GM12864 (cell line): ENCODE data around the gene RBM4B.
A peak's percentile ranks its signal among the peaks of the same experiment; 100 is the strongest.

Experiments
- DNase-seq: peaks from one replicate; pipeline ENCODE4 v3.0.0-alpha.2; 2011; ENCODE audit warnings: low read depth
- H3K4me3 ChIP-seq: 2 replicates; pipeline ENCODE4 v1.5.1; 2011; ENCODE audit warnings: mild to moderate bottlenecking, low read depth, low read length, control low read depth
- CTCF ChIP-seq: IDR thresholded peaks from 2 replicates; pipeline ENCODE4 v1.5.1; 2011; ENCODE audit warnings: low read depth, mild to moderate bottlenecking, moderate library complexity, low read length, control low read depth, inconsistent platforms; ENCODE audit errors: missing control alignments

Gene RBM4B

DNA sequence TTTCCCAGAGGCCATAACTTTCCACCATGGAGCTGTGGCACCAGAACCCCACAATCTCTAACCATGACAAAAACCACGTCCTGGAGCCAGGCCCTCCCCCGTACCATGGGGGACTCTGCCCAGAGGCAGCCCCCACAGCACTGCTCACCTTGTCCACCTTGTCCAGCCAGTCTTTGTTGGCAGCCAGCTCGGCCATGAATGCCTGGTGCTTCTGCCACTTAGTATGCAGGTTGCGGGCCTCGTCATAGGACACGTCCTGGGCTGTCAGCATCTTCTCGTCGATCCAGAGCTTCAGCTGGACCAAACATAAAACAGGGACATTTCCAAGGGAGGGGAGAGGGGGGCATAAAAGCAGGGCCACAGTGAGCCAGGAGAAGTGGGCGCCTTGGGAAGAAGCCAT lies 20.8 kb upstream of the RBM4B start:
- no peak for TF ChIP-seq CTCF
- no peak overlapping the region for H3K4me3 ChIP-seq
- no peak for DNase-seq

DNA sequence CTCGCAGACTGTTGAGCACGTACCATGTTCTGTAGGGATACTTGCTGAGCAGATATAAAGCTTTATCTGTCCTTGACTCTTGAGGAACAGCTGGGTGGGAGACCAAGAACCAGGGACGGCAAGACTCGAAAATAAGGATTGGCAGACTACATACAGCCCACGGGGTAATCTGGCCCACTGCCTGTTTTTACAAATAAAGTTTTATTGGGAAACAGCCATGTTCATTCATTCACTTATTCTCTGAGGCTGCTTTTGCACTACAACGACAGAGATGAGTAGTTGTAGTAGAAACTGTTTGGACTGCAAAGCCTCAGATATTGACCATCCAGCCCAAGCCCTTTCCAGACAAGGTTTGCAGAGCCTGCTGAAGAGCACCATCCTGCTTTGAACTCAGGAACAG lies 20.3 kb upstream of the RBM4B start:
- no peak for TF ChIP-seq CTCF

GRCh38 chr11:66696146-66696545 lies 18.5 kb upstream of the RBM4B start:
- no peak for DNase-seq

More for the DNA sequence above, 20.3 kb upstream of the RBM4B start:
- no peak overlapping the region for H3K4me3 ChIP-seq
- DNase-seq: no peak

GRCh38 chr11:66694732-66695207 lies 17.1 kb upstream of the RBM4B start:
- peak; percentile 67 for DNase-seq
- TF ChIP-seq CTCF: peak; percentile 94
- no peak overlapping the region for H3K4me3 ChIP-seq

More at GRCh38 chr11:66696146-66696545, 18.5 kb upstream of the RBM4B start:
- TF ChIP-seq CTCF: no peak
- H3K4me3 ChIP-seq: no peak overlapping the region

DNA sequence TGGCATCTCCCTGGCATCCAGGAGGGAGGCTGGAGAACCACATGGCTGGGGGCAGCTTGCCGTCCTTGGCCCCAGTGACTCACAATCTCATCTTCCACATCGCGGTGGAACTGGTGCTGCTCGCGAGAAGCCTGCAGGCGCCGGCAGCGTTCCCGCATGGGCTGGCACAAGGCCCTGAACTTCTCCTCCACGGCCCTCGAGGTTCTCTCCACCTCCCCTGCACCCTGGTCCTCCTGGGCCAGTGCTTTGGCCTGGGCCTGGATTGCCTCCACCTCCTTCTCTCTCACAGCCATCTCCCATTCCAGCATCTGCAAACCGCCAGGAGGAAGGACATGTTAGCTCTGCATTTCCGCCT lies 16.3 kb upstream of the RBM4B start:
- no peak for DNase-seq
- no peak overlapping the region for H3K4me3 ChIP-seq
- TF ChIP-seq CTCF: no peak

DNA sequence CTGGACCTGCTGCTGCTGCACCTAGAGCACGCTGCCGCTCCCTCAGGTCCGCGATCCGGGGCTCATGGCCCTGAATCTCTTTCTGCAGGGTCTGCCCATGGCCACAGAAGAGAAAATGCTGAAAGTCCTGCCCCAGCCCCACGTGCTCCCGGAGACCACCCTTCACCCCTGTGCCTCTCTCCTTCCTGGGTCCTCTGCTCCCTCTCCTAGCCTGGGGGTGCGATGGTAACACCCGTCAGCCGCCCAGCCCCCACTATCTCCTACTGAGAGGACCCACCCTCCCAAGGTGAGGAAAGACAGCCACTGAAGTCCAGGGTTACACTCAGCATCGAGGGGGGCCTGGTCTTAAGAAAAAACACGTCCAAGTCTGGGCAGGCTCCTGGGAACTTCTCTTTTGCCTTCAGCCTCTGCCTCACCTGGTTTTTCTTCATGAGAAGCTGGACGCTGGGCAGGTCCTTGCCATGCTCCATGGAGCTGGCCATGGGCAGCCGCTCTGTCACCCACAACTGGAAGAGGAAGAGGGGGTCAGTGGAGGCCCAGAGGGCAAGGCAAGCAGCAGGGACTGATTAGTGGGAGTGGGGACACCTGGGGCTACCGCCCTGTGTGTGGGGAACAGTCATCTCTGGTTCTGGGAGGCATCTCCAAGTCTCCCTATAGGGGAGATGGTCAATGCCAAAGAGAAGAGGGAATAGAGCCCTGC lies 15.8 kb upstream of the RBM4B start:
- no peak for TF ChIP-seq CTCF
- DNase-seq: no peak
- no peak overlapping the region for H3K4me3 ChIP-seq

GRCh38 chr11:66692871-66693331 lies 15.2 kb upstream of the RBM4B start:
- TF ChIP-seq CTCF: no peak
- no peak overlapping the region for H3K4me3 ChIP-seq
- DNase-seq: no peak
